ENCODE results near the gene TAF1A.

DNA sequence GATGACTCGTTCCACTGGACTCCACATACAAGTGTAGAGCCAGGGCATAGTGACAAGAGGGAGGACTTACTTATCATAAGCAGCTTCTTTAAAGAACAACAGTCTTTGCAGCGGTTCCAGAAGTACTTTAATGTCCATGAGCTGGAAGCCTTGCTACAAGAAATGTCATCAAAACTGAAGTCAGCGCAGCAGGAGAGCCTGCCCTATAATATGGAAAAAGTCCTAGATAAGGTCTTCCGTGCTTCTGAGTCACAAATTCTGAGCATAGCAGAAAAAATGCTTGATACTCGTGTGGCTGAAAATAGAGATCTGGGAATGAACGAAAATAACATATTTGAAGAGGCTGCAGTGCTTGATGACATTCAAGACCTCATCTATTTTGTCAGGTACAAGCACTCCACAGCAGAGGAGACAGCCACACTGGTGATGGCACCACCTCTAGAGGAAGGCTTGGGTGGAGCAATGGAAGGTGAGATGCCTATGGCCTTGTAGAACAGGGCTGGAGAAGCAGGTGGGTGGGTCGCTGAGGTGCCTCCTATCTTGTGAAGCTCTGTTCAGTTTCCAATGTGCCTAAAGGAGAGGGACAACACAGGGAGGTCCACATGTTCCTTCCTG, 40.3 kb upstream of the TAF1A start:
- TF ChIP-seq, protein P1, sequence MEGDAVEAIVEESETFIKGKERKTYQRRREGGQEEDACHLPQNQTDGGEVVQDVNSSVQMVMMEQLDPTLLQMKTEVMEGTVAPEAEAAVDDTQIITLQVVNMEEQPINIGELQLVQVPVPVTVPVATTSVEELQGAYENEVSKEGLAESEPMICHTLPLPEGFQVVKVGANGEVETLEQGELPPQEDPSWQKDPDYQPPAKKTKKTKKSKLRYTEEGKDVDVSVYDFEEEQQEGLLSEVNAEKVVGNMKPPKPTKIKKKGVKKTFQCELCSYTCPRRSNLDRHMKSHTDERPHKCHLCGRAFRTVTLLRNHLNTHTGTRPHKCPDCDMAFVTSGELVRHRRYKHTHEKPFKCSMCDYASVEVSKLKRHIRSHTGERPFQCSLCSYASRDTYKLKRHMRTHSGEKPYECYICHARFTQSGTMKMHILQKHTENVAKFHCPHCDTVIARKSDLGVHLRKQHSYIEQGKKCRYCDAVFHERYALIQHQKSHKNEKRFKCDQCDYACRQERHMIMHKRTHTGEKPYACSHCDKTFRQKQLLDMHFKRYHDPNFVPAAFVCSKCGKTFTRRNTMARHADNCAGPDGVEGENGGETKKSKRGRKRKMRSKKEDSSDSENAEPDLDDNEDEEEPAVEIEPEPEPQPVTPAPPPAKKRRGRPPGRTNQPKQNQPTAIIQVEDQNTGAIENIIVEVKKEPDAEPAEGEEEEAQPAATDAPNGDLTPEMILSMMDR (IDR thresholded peaks at IDR 0.05; ENCODE audit: insufficient read depth, low read length), result no peak
- TF ChIP-seq, protein P2, sequence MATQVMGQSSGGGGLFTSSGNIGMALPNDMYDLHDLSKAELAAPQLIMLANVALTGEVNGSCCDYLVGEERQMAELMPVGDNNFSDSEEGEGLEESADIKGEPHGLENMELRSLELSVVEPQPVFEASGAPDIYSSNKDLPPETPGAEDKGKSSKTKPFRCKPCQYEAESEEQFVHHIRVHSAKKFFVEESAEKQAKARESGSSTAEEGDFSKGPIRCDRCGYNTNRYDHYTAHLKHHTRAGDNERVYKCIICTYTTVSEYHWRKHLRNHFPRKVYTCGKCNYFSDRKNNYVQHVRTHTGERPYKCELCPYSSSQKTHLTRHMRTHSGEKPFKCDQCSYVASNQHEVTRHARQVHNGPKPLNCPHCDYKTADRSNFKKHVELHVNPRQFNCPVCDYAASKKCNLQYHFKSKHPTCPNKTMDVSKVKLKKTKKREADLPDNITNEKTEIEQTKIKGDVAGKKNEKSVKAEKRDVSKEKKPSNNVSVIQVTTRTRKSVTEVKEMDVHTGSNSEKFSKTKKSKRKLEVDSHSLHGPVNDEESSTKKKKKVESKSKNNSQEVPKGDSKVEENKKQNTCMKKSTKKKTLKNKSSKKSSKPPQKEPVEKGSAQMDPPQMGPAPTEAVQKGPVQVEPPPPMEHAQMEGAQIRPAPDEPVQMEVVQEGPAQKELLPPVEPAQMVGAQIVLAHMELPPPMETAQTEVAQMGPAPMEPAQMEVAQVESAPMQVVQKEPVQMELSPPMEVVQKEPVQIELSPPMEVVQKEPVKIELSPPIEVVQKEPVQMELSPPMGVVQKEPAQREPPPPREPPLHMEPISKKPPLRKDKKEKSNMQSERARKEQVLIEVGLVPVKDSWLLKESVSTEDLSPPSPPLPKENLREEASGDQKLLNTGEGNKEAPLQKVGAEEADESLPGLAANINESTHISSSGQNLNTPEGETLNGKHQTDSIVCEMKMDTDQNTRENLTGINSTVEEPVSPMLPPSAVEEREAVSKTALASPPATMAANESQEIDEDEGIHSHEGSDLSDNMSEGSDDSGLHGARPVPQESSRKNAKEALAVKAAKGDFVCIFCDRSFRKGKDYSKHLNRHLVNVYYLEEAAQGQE (IDR thresholded peaks at IDR 0.05; ENCODE audit: insufficient replicate concordance, low read depth), result no peak
- TF ChIP-seq POLR2AphosphoS5 (IDR thresholded peaks at IDR 0.05; ENCODE audit: low read depth), result no peak
- no peak for TF ChIP-seq SPI1 (IDR thresholded peaks at IDR 0.05; ENCODE audit: borderline replicate concordance, low read depth)
- no peak for TF ChIP-seq GABPA (IDR thresholded peaks at IDR 0.05; ENCODE audit: low read depth)
